GM12872 (cell line): Measurements from ENCODE around the gene ZBTB26.

Experiments
- TF ChIP-seq, protein P1 (sequence below): IDR thresholded peaks from 3 replicates; pipeline ENCODE4 v1.5.1; 2011; ENCODE audit warnings: low read depth, mild to moderate bottlenecking, low read length, moderate library complexity; ENCODE audit not compliant: insufficient read depth

The ZBTB26 gene

DNA sequence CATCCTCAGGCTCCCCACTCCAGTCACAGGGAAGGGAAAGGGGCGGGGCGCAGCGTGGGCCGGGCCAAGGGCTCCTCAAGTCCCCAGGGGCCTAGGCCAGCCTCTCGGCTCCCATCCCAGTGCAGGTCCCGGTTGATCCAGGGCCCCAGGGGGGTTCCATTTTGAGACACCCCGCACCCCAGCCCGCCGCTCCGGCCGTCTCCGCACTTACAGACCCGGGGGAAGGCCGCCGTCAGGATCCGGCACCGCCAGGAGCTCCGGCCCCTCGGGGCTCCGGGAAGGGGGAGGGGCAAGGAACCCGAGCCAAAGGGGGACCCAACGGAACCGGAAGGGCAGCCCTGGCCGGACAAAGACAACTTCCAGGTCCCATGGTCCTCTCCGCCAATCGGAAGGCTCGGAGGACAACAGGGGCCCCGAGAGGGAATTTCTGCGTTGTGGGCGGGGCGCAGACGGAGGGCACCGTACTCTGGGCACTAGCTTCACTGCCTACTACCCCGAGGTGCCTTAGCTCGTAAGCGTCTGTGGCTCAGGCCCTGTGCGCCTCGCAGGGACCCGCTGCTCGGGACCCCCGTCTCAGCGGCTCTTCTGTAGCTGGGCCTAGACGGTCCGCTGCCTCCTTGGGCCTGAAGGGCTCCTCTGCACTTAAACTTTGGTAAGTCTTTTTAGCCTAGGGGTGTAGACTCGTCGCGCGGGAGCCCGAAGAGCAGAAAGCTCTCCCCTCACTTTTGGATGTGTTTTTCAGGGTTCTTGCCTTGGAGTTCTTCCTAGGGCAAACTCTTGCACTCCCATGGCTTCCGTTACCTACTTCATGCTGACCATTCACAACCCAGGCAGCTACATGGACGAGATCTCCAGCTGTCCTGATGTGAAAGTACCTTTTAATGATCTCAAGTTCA lies at the start of gene ZBTB26:
Gene ZBTB26 (minus strand): TSS at position 287 of the 896 bp plus-strand sequence. CDS start 11,578 bp downstream, outside the sequence.
- TF ChIP-seq, protein P1, sequence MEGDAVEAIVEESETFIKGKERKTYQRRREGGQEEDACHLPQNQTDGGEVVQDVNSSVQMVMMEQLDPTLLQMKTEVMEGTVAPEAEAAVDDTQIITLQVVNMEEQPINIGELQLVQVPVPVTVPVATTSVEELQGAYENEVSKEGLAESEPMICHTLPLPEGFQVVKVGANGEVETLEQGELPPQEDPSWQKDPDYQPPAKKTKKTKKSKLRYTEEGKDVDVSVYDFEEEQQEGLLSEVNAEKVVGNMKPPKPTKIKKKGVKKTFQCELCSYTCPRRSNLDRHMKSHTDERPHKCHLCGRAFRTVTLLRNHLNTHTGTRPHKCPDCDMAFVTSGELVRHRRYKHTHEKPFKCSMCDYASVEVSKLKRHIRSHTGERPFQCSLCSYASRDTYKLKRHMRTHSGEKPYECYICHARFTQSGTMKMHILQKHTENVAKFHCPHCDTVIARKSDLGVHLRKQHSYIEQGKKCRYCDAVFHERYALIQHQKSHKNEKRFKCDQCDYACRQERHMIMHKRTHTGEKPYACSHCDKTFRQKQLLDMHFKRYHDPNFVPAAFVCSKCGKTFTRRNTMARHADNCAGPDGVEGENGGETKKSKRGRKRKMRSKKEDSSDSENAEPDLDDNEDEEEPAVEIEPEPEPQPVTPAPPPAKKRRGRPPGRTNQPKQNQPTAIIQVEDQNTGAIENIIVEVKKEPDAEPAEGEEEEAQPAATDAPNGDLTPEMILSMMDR = no peak

GRCh38 chr9:122978601-122979000 lies 47.3 kb upstream of the ZBTB26 start:
- TF ChIP-seq, protein P1 = no peak

DNA sequence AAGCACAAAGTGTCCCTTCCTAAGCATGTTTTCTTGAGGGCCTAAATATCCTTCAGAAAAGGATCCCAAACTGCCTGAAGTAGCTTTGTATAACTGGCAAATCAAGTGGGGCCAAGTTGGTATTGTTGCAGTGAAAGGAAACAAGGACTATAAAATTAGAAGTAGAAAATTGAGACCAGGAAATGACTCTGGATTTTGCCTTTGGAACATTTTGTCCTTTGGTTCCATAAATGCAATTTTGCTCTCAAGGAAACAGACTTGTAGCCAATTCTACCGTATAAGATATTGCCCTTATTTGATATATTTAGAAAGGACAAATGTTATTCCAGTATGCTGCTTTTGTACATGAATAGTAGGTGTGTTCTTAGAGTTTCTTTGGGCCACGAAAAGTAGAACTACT lies 43.9 kb upstream of the ZBTB26 start:
- TF ChIP-seq, protein P1 = no peak

DNA sequence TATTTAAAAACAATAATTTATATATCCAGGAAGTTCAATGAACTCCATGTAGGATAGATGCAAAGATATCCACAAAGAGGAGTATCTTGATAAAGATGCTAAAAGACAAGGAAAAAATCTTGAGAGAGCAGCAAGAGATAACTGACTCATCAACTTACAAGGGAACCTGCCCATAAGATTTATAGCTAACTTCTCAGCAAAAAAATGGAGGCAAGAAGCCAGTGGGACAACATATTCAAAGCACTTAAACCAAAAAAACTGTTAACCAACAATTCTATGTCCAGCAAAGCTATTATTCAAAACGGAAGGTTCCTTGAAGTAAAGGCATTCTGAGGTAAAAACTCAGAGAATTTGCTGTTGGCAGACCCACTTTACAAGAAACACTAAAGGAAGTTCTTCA lies 29.8 kb upstream of the ZBTB26 start:
- TF ChIP-seq, protein P1 = no peak

- TF ChIP-seq, protein P1 = no peak
Measured at GRCh38 chr9:122955961-122956360, 24.6 kb upstream of the ZBTB26 start.

GRCh38 chr9:122954253-122954691 lies 23.0 kb upstream of the ZBTB26 start:
- TF ChIP-seq, protein P1 = no peak

- TF ChIP-seq, protein P1 = no peak
Measured at GRCh38 chr9:122951056-122951455, 19.7 kb upstream of the ZBTB26 start.
